Measurements from ENCODE around the gene SP140. TPM values are rescaled to one million over a fixed set of nuclear protein-coding genes. Genes with fewer than 3 reads are reported as not detected.

The SP140 gene
- total RNA-seq, 1 donor from 2014 or later, result 12.7 TPM

DNA sequence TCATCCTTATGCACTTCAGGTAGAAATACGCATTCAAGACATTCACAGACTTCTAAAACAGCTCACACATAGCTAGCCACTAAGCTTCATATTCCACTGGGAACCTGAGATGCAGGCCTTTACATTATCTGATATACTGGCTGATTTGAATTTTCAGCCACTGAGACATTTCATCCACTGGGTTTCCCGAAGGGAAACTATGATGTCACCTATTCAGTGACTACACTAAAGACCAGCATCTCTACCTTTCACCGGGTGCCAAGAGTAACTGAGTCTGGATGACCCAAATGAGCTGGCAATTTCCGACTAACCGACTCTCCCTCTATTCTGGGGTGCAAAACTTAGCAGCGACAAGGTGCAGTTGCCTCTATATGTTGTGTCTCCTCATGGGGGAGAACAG is 69.7 kb downstream of the SP140 start:
- TF ChIP-seq, protein P1, sequence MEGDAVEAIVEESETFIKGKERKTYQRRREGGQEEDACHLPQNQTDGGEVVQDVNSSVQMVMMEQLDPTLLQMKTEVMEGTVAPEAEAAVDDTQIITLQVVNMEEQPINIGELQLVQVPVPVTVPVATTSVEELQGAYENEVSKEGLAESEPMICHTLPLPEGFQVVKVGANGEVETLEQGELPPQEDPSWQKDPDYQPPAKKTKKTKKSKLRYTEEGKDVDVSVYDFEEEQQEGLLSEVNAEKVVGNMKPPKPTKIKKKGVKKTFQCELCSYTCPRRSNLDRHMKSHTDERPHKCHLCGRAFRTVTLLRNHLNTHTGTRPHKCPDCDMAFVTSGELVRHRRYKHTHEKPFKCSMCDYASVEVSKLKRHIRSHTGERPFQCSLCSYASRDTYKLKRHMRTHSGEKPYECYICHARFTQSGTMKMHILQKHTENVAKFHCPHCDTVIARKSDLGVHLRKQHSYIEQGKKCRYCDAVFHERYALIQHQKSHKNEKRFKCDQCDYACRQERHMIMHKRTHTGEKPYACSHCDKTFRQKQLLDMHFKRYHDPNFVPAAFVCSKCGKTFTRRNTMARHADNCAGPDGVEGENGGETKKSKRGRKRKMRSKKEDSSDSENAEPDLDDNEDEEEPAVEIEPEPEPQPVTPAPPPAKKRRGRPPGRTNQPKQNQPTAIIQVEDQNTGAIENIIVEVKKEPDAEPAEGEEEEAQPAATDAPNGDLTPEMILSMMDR (IDR thresholded peaks at IDR 0.05), result no peak
- Histone ChIP-seq H3K27me3 (no peaks in the 10 kb centered on the region), H3K4me1 (no peaks in the 10 kb centered on the region), H3K27ac (no peak overlapping the region), H3K9me3 (no peaks in the 10 kb centered on the region), H3K4me3 (no peak overlapping the region), H3K36me3 (no peaks in the 10 kb centered on the region)
- ATAC-seq (no peak), DNase-seq (no peak)
- intact Hi-C loops (cut with DNase I), result no loop called here

DNA sequence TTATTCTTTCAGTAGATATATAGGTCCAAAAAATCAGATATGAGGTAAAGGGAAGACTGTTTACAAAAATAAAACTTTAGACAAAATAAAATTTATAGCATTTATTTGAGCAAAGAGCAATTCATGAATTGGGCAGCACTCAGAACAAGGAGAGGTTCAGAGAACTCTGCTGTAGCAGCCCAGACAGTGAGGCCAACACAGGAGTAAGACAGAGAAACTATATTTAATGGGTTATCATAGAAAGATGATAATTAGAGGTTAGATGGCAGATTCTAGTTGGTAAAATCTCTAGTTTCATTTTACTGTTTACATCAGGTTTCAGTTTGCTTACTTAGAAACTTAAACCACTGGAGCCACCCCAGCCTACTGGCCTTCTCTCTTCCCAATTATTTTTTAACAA is 71.4 kb downstream of the SP140 start:
- Histone ChIP-seq H3K9me3 (no peaks in the 10 kb centered on the region), H3K27ac (no peak overlapping the region), H3K4me3 (no peak overlapping the region), H3K4me1 (no peaks in the 10 kb centered on the region), H3K36me3 (no peaks in the 10 kb centered on the region), H3K27me3 (no peaks in the 10 kb centered on the region)
- ATAC-seq, result no peak
- no peak for DNase-seq
- TF ChIP-seq, protein P1 (IDR thresholded peaks at IDR 0.05), result no peak
- intact Hi-C loops (cut with DNase I), result no loop called here

DNA sequence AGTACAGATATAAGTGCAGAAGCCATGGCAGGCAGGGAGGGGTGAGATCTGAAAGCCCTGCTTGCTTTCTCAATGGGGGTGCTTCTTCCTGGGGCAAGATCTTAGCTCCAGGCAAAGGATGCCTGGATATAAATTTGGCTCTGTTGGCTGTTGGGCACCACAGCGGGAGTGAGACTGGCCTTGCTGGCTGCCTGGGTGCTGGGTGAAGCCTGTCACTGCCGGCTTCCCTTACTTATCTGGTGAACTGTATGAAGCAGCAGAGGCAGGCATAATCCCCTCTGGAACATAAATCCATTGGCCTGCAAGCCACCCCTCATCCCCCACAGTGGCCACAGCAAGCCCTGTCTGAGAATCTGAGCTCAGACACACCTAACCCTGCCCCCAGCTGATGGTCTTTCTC is 74.1 kb downstream of the SP140 start:
- H3K4me1 ChIP-seq, result no peaks in the 10 kb centered on the region
- DNase-seq (no peak), ATAC-seq (no peak)
- H3K27ac ChIP-seq, result no peak overlapping the region
- TF ChIP-seq, protein P1 (IDR thresholded peaks at IDR 0.05), result no peak
- H3K36me3 ChIP-seq, result no peaks in the 10 kb centered on the region
- no peaks in the 10 kb centered on the region for H3K27me3 ChIP-seq
- no peak overlapping the region for H3K4me3 ChIP-seq
- intact Hi-C loops (cut with DNase I), result no loop called here
- H3K9me3 ChIP-seq, result peaks cover 10% of the 10 kb centered on the region

DNA sequence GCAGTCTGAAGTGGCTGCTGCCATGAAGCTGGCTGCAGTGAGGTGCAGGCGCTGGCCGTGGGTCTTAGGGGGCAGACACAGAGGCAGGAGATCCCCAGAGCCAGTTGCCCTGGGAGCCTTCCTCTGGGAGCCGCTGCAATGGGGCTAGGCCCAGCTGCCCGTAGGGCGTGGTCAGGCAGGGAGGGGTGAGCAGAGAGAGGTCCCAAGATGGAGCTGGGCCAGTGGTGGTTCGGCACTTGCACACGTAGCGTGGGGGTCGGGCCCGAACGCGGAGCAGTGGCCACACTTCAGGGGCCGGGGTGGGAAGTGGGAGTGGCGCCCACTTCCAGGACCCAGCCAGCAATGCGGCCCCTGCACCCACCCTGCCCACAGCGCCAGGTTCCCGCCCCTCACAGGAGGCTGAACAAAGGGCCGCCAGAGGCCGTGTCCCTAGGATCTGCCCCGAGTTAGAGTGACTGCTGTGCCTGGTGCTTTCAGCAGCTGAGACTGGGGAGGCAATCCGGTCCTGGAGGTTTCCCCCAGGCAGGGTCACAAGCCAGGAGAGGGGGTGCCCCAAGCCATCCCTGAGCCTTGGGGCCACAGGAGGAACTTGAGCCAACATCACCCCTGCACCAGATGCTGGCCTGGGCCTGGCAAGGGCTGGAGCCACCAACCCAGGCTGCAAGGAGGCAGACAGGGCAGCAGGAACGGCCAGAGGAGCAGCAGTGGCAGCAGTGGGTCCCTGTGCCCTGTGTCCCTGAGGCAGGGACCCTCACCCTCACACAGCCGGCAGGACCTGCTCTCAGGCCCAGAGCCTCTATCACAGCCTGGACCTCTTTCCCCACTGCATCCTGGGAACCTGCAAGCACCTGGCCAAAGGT is 80.1 kb downstream of the SP140 start:
- intact Hi-C loops (cut with DNase I), result no loop called here
- TF ChIP-seq, protein P1 (IDR thresholded peaks at IDR 0.05), result no peak
- no peaks in the 10 kb centered on the region for H3K27me3 ChIP-seq
- no peaks in the 10 kb centered on the region for H3K36me3 ChIP-seq
- no peak for DNase-seq
- H3K4me1 ChIP-seq, result no peaks in the 10 kb centered on the region
- ATAC-seq, result peak; percentile 32
- peaks cover 10% of the 10 kb centered on the region for H3K9me3 ChIP-seq
- no peak overlapping the region for H3K27ac ChIP-seq
- H3K4me3 ChIP-seq, result no peak overlapping the region

DNA sequence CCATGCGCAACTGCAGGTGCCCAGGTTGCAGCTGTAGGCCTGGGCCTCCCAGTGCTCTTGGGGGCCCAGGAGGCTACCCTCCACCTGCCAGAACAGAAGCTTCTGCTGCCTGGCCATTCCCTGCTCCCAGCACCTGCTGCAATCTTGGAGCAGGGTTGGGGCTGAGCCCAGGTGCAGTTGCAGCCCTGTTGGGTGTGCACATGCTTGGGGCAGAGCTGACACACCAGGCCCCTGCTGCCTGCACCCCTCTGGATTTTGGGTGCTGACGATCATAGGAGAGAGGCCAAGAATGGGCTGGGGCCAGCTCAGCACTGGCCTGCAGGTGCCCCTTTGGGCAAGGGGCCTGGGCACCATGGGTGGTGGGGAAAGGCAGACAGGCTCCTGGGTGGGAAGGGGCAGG is 80.9 kb downstream of the SP140 start:
- no peaks in the 10 kb centered on the region for H3K4me1 ChIP-seq
- H3K9me3 ChIP-seq, result peaks cover 10% of the 10 kb centered on the region
- TF ChIP-seq, protein P1 (IDR thresholded peaks at IDR 0.05), result no peak
- DNase-seq (no peak), ATAC-seq (peak; percentile 21)
- H3K27ac ChIP-seq, result no peak overlapping the region
- no peaks in the 10 kb centered on the region for H3K27me3 ChIP-seq
- intact Hi-C loops (cut with DNase I), result no loop called here
- H3K36me3 ChIP-seq, result no peaks in the 10 kb centered on the region
- no peak overlapping the region for H3K4me3 ChIP-seq
